Pancreas (tissue), 10 donors: ENCODE measurements around the gene ZSWIM6. TPM values are rescaled to one million over a fixed set of nuclear protein-coding genes. Genes with fewer than 3 reads are reported as not detected.

Experiments
- ATAC-seq, 4 donors: fragments of 200-7000 bp; cut with Tn5 transposase; one replicate each; pipeline versions ENCODE4 v1.8.0 to v1.9.1; 2020; ENCODE audit warnings: mild to moderate bottlenecking in 4 of 4, moderate library complexity in 4 of 4
- DNase-seq, 6 donors: peaks; one replicate each; pipeline ENCODE4 v3.0.0-alpha.2; 2020
- FAIRE-seq: peaks from 2 replicates; lab custom pipeline; 2012; peaks lifted over from hg19 to GRCh38; lab: Jason Lieb, UNC
- H3K27ac ChIP-seq, 4 donors: fragments of 200-600 bp; sonication (generic); 1 replicate in 3 of 4; 2 replicates in 1 of 4; pipeline versions ENCODE4 v1.5.0 to v1.8.0; 2020
- H3K27me3 ChIP-seq, 4 donors: fragments of 200-600 bp; one replicate each; pipeline ENCODE4 v1.8.0; 2021
- H3K36me3 ChIP-seq, 3 donors: fragments of 200-600 bp; sonication (generic) in 1 of 3; one replicate each; pipeline versions ENCODE4 v1.5.0 to v1.8.0; 2020 to 2021
- H3K4me1 ChIP-seq, 3 donors: fragments of 200-600 bp; one replicate each; pipeline ENCODE4 v1.8.0; 2021
- H3K4me3 ChIP-seq, 4 donors: fragments of 200-600 bp; sonication (generic) in 2 of 4; one replicate each; pipeline versions ENCODE4 v1.5.0 to v1.8.0; 2020 to 2021
- H3K9me3 ChIP-seq, 4 donors: fragments of 200-600 bp; one replicate each; pipeline ENCODE4 v1.8.0; 2021
- CTCF ChIP-seq, 4 donors: fragments of 200-600 bp; sonication (generic) in 3 of 4; IDR thresholded peaks; one replicate each; pipeline versions ENCODE4 v1.5.0 to v1.8.0; 2021; ENCODE audit warnings: antibody characterized with exemption in 4 of 4
- WGBS, 2 donors: extraction: QIAGEN DNeasy Blood & Tissue Kit; methylation state at CpG; one replicate each; pipeline ENCODE4 v1.1.7; 2013; 5-methylcytosine and 5-hydroxymethylcytosine counted together
- intact Hi-C, 3 donors: fragments of 100-400 bp; cut with DNase I; formaldehyde crosslinking; loops; one replicate each; pipeline versions ENCODE4 v1.11.1 to v1.14.2; 2022
- polyA plus RNA-seq, 2 donors: library from polyadenylated mRNA; stranded (reverse); fragments of 200-250 nt; gene quantifications; one replicate each; pipeline ENCODE4 v1.2.3, GENCODE V29; 2013
- total RNA-seq, 6 donors: library from RNA; stranded (reverse); fragmentation: NEBNext Ultra II Directional in 4 of 6; extraction: Animal tissue kit (Norgen Biotek cat#: 25700) in 4 of 6; gene quantifications; one replicate each; pipeline versions ENCODE4 v1.2.1 to v1.2.4, GENCODE V29; 2021 to 2023
- donor health status: healthy with polysubstance abuse.
- donor health status: DM: no; HTN: no; CAD: no; lungs with moderate emphysema.
- donor health status: DM: no; HTN: no; CAD: no.
- donor health status: control.
- donor health status: control.
- donor health status: Bipolar disorder and iron deficiency.
- donor health status: DM: yes; HTN: yes; CAD: no.
- donor health status: DM: no; HTN: no; CAD: no.
- donor health status: DM: no; HTN: no; CAD: no.
- donor health status: DM: yes; HTN: yes; CAD: no.

ZSWIM6 gene
- total and polyA plus RNA-seq, 8 donors: 3.6 to 12.9 (median 6.2) TPM

- Histone ChIP-seq H3K27me3 (no peaks in the 10 kb centered on the region), H3K4me3 (no peak overlapping the region), H3K27ac (no peak overlapping the region), H3K4me1 (no peaks in the 10 kb centered on the region), H3K36me3 (no peaks in the 10 kb centered on the region), H3K9me3 (no peaks in the 10 kb centered on the region)
- no peak for TF ChIP-seq CTCF (IDR thresholded peaks at IDR 0.05)
- FAIRE-seq (no peak), DNase-seq (no peak), ATAC-seq (no peak)
- intact Hi-C loops: no loop called here
Observed at GRCh38 chr5:61505281-61505680, 173.2 kb downstream of the ZSWIM6 start.

- Histone ChIP-seq H3K9me3 (no peaks in the 10 kb centered on the region), H3K27me3 (no peaks in the 10 kb centered on the region), H3K4me1 (no peaks in the 10 kb centered on the region), H3K36me3 (no peaks in the 10 kb centered on the region), H3K27ac (no peak overlapping the region), H3K4me3 (no peak overlapping the region)
- no peak for TF ChIP-seq CTCF (IDR thresholded peaks at IDR 0.05)
- intact Hi-C loops: no loop called here
- ATAC-seq: no peak
- FAIRE-seq: no peak
- DNase-seq: no peak
Observed at GRCh38 chr5:61507232-61507631, 175.2 kb downstream of the ZSWIM6 start.

GRCh38 chr5:61516946-61517345 is 184.9 kb downstream of the ZSWIM6 start:
- no peak for TF ChIP-seq CTCF (IDR thresholded peaks at IDR 0.05)
- DNase-seq (no peak), FAIRE-seq (no peak)

GRCh38 chr5:61519728-61520277 is 187.7 kb downstream of the ZSWIM6 start:
- Histone ChIP-seq H3K27me3 (no peaks in the 10 kb centered on the region), H3K4me1 (no peaks in the 10 kb centered on the region), H3K9me3 (no peaks in the 10 kb centered on the region), H3K36me3 (no peaks in the 10 kb centered on the region), H3K4me3 (no peak overlapping the region), H3K27ac (no peak overlapping the region)
- ATAC-seq (no peak), DNase-seq (no peak), FAIRE-seq (no peak)
- 86 to 87% methylated on average over 7 of the region's 7 CpGs for WGBS, 2 donors
- intact Hi-C loops: no loop called here
- TF ChIP-seq CTCF (IDR thresholded peaks at IDR 0.05): no peak

More at GRCh38 chr5:61516946-61517345, 184.9 kb downstream of the ZSWIM6 start:
- H3K9me3 ChIP-seq: no peaks in the 10 kb centered on the region
- no peaks in the 10 kb centered on the region for H3K27me3 ChIP-seq
- H3K27ac ChIP-seq: no peak overlapping the region
- ATAC-seq: no peak
- intact Hi-C loops: no loop called here
- 97 to 100% methylated on average over 2 of the region's 2 CpGs for WGBS, 2 donors
- H3K4me1 ChIP-seq: no peaks in the 10 kb centered on the region
- no peaks in the 10 kb centered on the region for H3K36me3 ChIP-seq
- H3K4me3 ChIP-seq: no peak overlapping the region

- WGBS, 2 donors: 82 to 89% methylated on average over 2 of the region's 2 CpGs
- Histone ChIP-seq H3K4me3 (no peak overlapping the region), H3K36me3 (no peaks in the 10 kb centered on the region), H3K4me1 (no peaks in the 10 kb centered on the region), H3K27me3 (no peaks in the 10 kb centered on the region), H3K27ac (no peak overlapping the region), H3K9me3 (no peaks in the 10 kb centered on the region)
- FAIRE-seq (no peak), ATAC-seq (peak in 2 of 4 donors; percentile 19 to 43), DNase-seq (no peak)
- intact Hi-C loops: no loop called here
- TF ChIP-seq CTCF (IDR thresholded peaks at IDR 0.05): no peak
Observed at GRCh38 chr5:61523073-61523472, 191.0 kb downstream of the ZSWIM6 start.
